Memory B cell (primary cell): ENCODE results near the gene IVNS1ABP.
"Not testable (repeated sequence)": the region's sequence is repeated elsewhere in the genome, so short reads cannot be mapped to it uniquely, and the experiment has no call there.

Source experiments
- ATAC-seq: fragments of 150-1000 bp; cut with Tn5 transposase; 2 replicates; pipeline ENCODE4 v1.10.0; 2021; ENCODE audit warnings: low read depth, mild to moderate bottlenecking, moderate library complexity
- DNase-seq, 2 donors: peaks; one replicate each; pipeline ENCODE4 v3.0.0; 2022; ENCODE audit warnings: low spot score in 2 of 2
- H3K27ac Mint-ChIP-seq: one replicate; pipeline ENCODE4 v1.8.0; 2022; ENCODE audit warnings: mild to moderate bottlenecking, moderate library complexity, mixed read lengths
- H3K27me3 Mint-ChIP-seq: one replicate; pipeline ENCODE4 v1.8.0; 2022; ENCODE audit warnings: mixed read lengths
- H3K36me3 Mint-ChIP-seq: one replicate; pipeline ENCODE4 v1.8.0; 2022; ENCODE audit warnings: mild to moderate bottlenecking, mixed read lengths
- H3K4me1 Mint-ChIP-seq: one replicate; pipeline ENCODE4 v1.8.0; 2022; ENCODE audit warnings: mixed read lengths
- H3K4me3 Mint-ChIP-seq: one replicate; pipeline ENCODE4 v1.8.0; 2022; ENCODE audit warnings: mild to moderate bottlenecking, moderate library complexity, mixed read lengths
- H3K9me3 Mint-ChIP-seq: one replicate; pipeline ENCODE4 v1.8.0; 2022; ENCODE audit warnings: mixed read lengths

Gene IVNS1ABP

DNA sequence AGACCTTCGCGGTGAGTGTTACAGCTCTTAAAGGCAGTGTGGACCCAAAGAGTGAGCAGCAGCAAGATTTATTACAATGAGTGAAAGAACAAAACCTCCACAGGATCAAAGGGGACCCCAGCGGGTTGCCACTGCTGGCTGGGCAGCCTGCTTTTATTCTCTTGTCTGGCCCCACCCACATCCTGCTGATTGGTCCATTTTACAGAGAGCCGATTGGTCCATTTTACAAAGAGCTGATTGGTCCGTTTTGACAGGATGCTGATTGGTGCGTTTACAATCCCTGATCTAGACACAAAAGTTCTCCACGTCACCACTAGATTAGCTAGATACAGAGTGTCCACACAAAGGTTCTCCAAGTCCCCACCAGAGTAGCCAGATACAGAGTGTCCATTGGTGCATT is 4.1 kb upstream of the IVNS1ABP start:
- not testable (repeated sequence) for H3K27ac Mint-ChIP-seq, H3K4me3 Mint-ChIP-seq, ATAC-seq, H3K36me3 Mint-ChIP-seq, H3K4me1 Mint-ChIP-seq, DNase-seq, H3K9me3 Mint-ChIP-seq, H3K27me3 Mint-ChIP-seq

DNA sequence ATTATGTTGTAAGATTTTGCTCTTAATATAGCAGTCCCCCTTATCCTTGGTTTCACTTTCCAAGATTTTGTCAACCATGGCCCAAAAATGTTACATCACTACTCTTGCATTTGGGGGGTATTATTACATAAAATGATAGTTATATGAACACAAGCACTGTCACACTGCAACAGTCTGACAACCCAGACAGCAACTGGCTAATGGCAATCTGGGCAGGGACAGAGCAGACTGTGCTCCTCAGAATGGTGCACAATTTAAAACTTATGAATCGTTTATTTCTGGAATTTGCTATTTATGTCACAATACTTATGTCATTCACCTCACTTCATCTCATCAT is 2.1 kb upstream of the IVNS1ABP start:
- no peaks in the 10 kb centered on the region for H3K9me3 Mint-ChIP-seq
- H3K27me3 Mint-ChIP-seq: no peaks in the 10 kb centered on the region
- H3K36me3 Mint-ChIP-seq: peaks cover 2% of the 10 kb centered on the region
- DNase-seq (no peak), ATAC-seq (no peak)
- H3K27ac Mint-ChIP-seq: no peak overlapping the region
- H3K4me1 Mint-ChIP-seq: peaks cover 20% of the 10 kb centered on the region
- no peak overlapping the region for H3K4me3 Mint-ChIP-seq

DNA sequence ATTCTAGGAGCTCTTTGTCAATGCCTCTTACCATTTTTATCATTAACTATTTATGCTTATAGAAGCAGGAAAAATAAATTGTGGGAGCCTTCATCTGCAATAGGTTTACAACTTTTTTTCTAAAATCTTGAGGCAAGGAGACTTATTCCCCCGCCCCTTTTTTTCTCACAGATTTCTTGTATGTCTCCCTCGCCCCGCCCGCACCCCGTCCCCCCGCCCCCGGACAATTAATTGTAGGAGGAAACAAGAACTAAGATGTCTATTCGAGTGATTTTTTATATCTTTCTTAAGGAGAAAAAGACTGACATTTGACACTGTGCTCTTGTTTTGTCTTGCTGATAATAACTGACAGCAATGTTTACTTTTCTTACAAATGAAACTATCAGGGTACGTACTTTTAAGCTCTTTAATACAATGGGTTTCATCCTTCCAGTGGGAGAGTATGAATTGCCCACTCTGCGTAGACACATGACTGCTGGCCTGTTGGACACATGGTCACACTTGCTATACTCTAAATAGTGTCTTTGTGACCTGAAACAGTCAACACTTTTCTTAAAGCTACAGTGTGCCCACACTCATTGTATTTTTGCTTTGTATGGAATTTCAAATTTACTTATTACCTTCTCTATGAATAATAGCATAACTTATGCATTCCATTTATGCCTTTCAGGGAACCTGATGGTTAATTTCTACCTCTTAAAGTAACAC is 1.5 kb upstream of the IVNS1ABP start:
- no peaks in the 10 kb centered on the region for H3K27me3 Mint-ChIP-seq
- peak overlapping the region; percentile 100 for H3K4me3 Mint-ChIP-seq
- H3K36me3 Mint-ChIP-seq: peaks cover 2% of the 10 kb centered on the region
- DNase-seq (no peak), ATAC-seq (no peak)
- peaks cover 25% of the 10 kb centered on the region for H3K4me1 Mint-ChIP-seq
- H3K27ac Mint-ChIP-seq: peak overlapping the region; percentile 98
- no peaks in the 10 kb centered on the region for H3K9me3 Mint-ChIP-seq

DNA sequence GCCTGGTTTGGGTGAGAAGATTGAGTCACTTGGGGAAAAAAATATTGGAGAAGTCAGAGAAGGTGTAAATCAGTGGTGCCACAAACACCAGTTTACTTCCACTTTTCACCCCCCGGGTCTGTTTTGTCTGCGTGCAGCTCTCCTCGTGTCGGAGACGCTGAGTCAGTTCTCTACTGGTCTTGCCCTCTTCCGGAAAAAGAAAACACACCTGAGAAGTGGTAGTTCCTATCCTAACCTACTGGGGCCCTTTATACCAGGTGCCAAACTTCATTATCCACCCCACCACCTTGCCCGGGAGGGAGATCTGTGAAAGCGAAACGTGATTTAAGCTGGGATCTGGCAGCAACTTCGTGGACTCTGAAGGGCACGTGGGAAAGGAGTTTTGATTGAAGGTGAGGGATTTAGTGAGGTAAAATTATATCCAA is 855 bp upstream of the IVNS1ABP start:
- peak in 1 of 2 donors; percentile 72 for DNase-seq
- Mint-ChIP-seq H3K9me3 (no peaks in the 10 kb centered on the region), H3K36me3 (peaks cover 2% of the 10 kb centered on the region), H3K4me3 (peak overlapping the region; percentile 100), H3K27ac (peak overlapping the region; percentile 98), H3K27me3 (no peaks in the 10 kb centered on the region), H3K4me1 (peaks cover 28% of the 10 kb centered on the region)
- peak; percentile 50 for ATAC-seq

GRCh38 chr1:185316163-185317033 is 645 bp downstream of the IVNS1ABP start:
- ATAC-seq (peak; percentile 38), DNase-seq (peak; percentile 77 to 84)
- Mint-ChIP-seq H3K36me3 (peaks cover 5% of the 10 kb centered on the region), H3K4me1 (peaks cover 38% of the 10 kb centered on the region), H3K27me3 (no peaks in the 10 kb centered on the region), H3K9me3 (no peaks in the 10 kb centered on the region), H3K27ac (peak overlapping the region; percentile 98), H3K4me3 (peak overlapping the region; percentile 100)

GRCh38 chr1:185315445-185316071 is 1.5 kb downstream of the IVNS1ABP start:
- ATAC-seq: no peak
- peak overlapping the region; percentile 98 for H3K27ac Mint-ChIP-seq
- H3K4me3 Mint-ChIP-seq: peak overlapping the region; percentile 100
- peaks cover 40% of the 10 kb centered on the region for H3K4me1 Mint-ChIP-seq
- no peak for DNase-seq
- H3K36me3 Mint-ChIP-seq: peaks cover 4% of the 10 kb centered on the region
- H3K9me3 Mint-ChIP-seq: no peaks in the 10 kb centered on the region
- H3K27me3 Mint-ChIP-seq: no peaks in the 10 kb centered on the region

- peak overlapping the region; percentile 39 for H3K4me3 Mint-ChIP-seq
- no peak for ATAC-seq
- peaks cover 4% of the 10 kb centered on the region for H3K36me3 Mint-ChIP-seq
- DNase-seq: no peak
- peaks cover 40% of the 10 kb centered on the region for H3K4me1 Mint-ChIP-seq
- no peaks in the 10 kb centered on the region for H3K9me3 Mint-ChIP-seq
- H3K27ac Mint-ChIP-seq: peak overlapping the region; percentile 4
- no peaks in the 10 kb centered on the region for H3K27me3 Mint-ChIP-seq
Measured at GRCh38 chr1:185314411-185314810, 2.6 kb downstream of the IVNS1ABP start.

- no peaks in the 10 kb centered on the region for H3K27me3 Mint-ChIP-seq
- ATAC-seq (no peak), DNase-seq (no peak)
- peak overlapping the region; percentile 73 for H3K27ac Mint-ChIP-seq
- H3K36me3 Mint-ChIP-seq: peaks cover 9% of the 10 kb centered on the region
- H3K4me3 Mint-ChIP-seq: peak overlapping the region; percentile 3
- peaks cover 32% of the 10 kb centered on the region for H3K4me1 Mint-ChIP-seq
- H3K9me3 Mint-ChIP-seq: no peaks in the 10 kb centered on the region
Measured at GRCh38 chr1:185312361-185313138, 4.5 kb downstream of the IVNS1ABP start.

GRCh38 chr1:185311589-185312225 is 5.3 kb downstream of the IVNS1ABP start:
- peaks cover 14% of the 10 kb centered on the region for H3K36me3 Mint-ChIP-seq
- no peak overlapping the region for H3K4me3 Mint-ChIP-seq
- H3K27ac Mint-ChIP-seq: peak overlapping the region; percentile 73
- DNase-seq (no peak), ATAC-seq (no peak)
- H3K4me1 Mint-ChIP-seq: peaks cover 31% of the 10 kb centered on the region
- H3K9me3 Mint-ChIP-seq: no peaks in the 10 kb centered on the region
- H3K27me3 Mint-ChIP-seq: no peaks in the 10 kb centered on the region

- peaks cover 25% of the 10 kb centered on the region for H3K4me1 Mint-ChIP-seq
Measured at GRCh38 chr1:185309566-185309965, 7.5 kb downstream of the IVNS1ABP start.

GRCh38 chr1:185308126-185308525 is 8.9 kb downstream of the IVNS1ABP start:
- DNase-seq (no peak), ATAC-seq (no peak)
- H3K36me3 Mint-ChIP-seq: peaks cover 34% of the 10 kb centered on the region
- H3K4me3 Mint-ChIP-seq: no peak overlapping the region
- H3K27ac Mint-ChIP-seq: no peak overlapping the region
- H3K27me3 Mint-ChIP-seq: no peaks in the 10 kb centered on the region
- H3K4me1 Mint-ChIP-seq: peaks cover 12% of the 10 kb centered on the region
- no peaks in the 10 kb centered on the region for H3K9me3 Mint-ChIP-seq

More at GRCh38 chr1:185309566-185309965, 7.5 kb downstream of the IVNS1ABP start:
- no peak overlapping the region for H3K4me3 Mint-ChIP-seq
- no peaks in the 10 kb centered on the region for H3K27me3 Mint-ChIP-seq
- DNase-seq (no peak), ATAC-seq (no peak)
- peaks cover 24% of the 10 kb centered on the region for H3K36me3 Mint-ChIP-seq
- H3K27ac Mint-ChIP-seq: no peak overlapping the region
- H3K9me3 Mint-ChIP-seq: no peaks in the 10 kb centered on the region

- ATAC-seq: no peak
- no peak overlapping the region for H3K4me3 Mint-ChIP-seq
- H3K4me1 Mint-ChIP-seq: no peaks in the 10 kb centered on the region
- DNase-seq: no peak
- no peaks in the 10 kb centered on the region for H3K27me3 Mint-ChIP-seq
- H3K27ac Mint-ChIP-seq: no peak overlapping the region
- H3K9me3 Mint-ChIP-seq: no peaks in the 10 kb centered on the region
- peaks cover 33% of the 10 kb centered on the region for H3K36me3 Mint-ChIP-seq
Measured at GRCh38 chr1:185305419-185305818, 11.6 kb downstream of the IVNS1ABP start.

- Mint-ChIP-seq H3K36me3 (peaks cover 38% of the 10 kb centered on the region), H3K27me3 (no peaks in the 10 kb centered on the region), H3K27ac (no peak overlapping the region)
Measured at GRCh38 chr1:185300152-185300551, 16.9 kb downstream of the IVNS1ABP start.

More at GRCh38 chr1:185300152-185300551, 16.9 kb downstream of the IVNS1ABP start:
- ATAC-seq (no peak), DNase-seq (no peak)
- Mint-ChIP-seq H3K9me3 (no peaks in the 10 kb centered on the region), H3K4me1 (no peaks in the 10 kb centered on the region), H3K4me3 (no peak overlapping the region)
